Suprapubic skin (tissue), 4 donors: ENCODE results near the gene SLC1A5.

Experiments used
- EP300 ChIP-seq: sonication (generic); formaldehyde crosslinking; IDR thresholded peaks from one replicate; pipeline ENCODE4 v1.6.1; 2017; ENCODE audit warnings: antibody characterized with exemption
- POLR2A ChIP-seq, 2 donors: fragments of 450-650 bp; IDR thresholded peaks; one replicate each; pipeline ENCODE4 v1.6.1; 2017; ENCODE audit warnings: antibody characterized with exemption in 2 of 2, mild to moderate bottlenecking in 2 of 2, moderate library complexity in 2 of 2
- POLR2AphosphoS5 ChIP-seq, 3 donors: sonication (generic); formaldehyde crosslinking; IDR thresholded peaks; one replicate each; pipeline ENCODE4 v1.6.1; 2017; ENCODE audit warnings: antibody characterized with exemption in 3 of 3
- TF ChIP-seq, protein P1 (sequence below), 2 donors: fragments of 200-600 bp in 1 of 2; fragments of 450-650 bp in 1 of 2; sonication (generic) in 1 of 2; IDR thresholded peaks; one replicate each; pipeline ENCODE4 v1.5.1; 2016 to 2019; ENCODE audit warnings: antibody characterized with exemption in 2 of 2, mild to moderate bottlenecking in 1 of 2, moderate library complexity in 1 of 2

DNA sequence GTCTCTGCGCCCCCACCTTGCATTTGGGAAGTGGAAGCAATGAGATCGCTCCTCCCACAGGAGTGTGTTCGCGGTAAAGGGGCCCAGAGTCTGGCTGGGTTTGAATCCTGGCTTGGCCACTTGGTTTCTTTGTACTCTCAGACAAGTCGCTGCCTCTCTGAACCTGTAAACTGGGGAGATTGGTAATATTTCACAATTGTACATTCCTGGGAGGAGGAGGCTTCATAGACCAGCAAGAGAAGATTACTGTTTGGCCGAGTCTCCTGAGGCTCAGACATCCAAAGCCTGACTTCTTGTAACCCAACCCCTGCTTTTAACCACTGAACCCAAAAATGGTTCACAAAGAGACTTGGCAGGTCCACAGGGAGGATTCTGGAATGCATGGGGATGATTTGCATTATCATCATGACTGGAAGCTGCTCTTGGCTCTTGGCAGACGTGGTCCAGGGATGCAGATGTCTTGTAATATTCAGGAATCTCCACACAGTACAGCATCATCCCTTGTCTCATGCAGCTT lies 28.5 kb downstream of the SLC1A5 start:
- TF ChIP-seq, protein P1, sequence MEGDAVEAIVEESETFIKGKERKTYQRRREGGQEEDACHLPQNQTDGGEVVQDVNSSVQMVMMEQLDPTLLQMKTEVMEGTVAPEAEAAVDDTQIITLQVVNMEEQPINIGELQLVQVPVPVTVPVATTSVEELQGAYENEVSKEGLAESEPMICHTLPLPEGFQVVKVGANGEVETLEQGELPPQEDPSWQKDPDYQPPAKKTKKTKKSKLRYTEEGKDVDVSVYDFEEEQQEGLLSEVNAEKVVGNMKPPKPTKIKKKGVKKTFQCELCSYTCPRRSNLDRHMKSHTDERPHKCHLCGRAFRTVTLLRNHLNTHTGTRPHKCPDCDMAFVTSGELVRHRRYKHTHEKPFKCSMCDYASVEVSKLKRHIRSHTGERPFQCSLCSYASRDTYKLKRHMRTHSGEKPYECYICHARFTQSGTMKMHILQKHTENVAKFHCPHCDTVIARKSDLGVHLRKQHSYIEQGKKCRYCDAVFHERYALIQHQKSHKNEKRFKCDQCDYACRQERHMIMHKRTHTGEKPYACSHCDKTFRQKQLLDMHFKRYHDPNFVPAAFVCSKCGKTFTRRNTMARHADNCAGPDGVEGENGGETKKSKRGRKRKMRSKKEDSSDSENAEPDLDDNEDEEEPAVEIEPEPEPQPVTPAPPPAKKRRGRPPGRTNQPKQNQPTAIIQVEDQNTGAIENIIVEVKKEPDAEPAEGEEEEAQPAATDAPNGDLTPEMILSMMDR (IDR thresholded peaks at IDR 0.05): no peak
- TF ChIP-seq POLR2A (IDR thresholded peaks at IDR 0.05): no peak
- peak in 1 of 3 donors; percentile 65 for TF ChIP-seq POLR2AphosphoS5 (IDR thresholded peaks at IDR 0.05)
- no peak for TF ChIP-seq EP300
